OCI-LY1 (cell line): Measurements from ENCODE around the gene CNPY4.

Source experiments
- EZH2 ChIP-seq: fragments of 200-600 bp; sonication (generic), shearing (Covaris generic); IDR thresholded peaks from 2 replicates; pipeline ENCODE4 v1.8.0; 2017; ENCODE audit warnings: borderline replicate concordance, mixed run types, mild to moderate bottlenecking, antibody characterized with exemption, low read length, moderate library complexity, mixed read lengths
- TF ChIP-seq, protein P1 (sequence below): fragments of 200-600 bp; sonication (generic), shearing (Covaris generic); IDR thresholded peaks from 2 replicates; pipeline ENCODE4 v1.5.1; 2017; ENCODE audit warnings: mild to moderate bottlenecking, antibody characterized with exemption, low read length, moderate library complexity, mixed read lengths

DNA sequence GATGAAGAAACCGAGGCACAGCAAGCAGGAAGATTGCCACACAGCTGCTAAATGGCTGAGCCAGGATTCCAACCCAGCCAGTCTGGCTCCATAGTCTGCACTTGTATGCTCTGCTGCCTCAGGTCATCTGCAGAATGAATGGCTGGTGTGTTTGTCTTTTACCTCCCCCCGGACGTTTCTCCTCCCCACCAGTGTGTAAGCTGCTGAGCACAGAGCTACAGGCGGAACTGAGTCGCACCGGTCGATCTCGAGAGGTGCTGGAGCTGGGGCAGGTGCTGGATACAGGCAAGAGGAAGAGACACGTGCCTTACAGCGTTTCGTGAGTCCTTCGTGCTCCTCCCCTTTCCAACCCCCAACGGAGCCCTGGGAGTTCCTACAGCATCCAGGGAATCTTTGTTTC is 2.6 kb downstream of the CNPY4 start:
- TF ChIP-seq, protein P1, sequence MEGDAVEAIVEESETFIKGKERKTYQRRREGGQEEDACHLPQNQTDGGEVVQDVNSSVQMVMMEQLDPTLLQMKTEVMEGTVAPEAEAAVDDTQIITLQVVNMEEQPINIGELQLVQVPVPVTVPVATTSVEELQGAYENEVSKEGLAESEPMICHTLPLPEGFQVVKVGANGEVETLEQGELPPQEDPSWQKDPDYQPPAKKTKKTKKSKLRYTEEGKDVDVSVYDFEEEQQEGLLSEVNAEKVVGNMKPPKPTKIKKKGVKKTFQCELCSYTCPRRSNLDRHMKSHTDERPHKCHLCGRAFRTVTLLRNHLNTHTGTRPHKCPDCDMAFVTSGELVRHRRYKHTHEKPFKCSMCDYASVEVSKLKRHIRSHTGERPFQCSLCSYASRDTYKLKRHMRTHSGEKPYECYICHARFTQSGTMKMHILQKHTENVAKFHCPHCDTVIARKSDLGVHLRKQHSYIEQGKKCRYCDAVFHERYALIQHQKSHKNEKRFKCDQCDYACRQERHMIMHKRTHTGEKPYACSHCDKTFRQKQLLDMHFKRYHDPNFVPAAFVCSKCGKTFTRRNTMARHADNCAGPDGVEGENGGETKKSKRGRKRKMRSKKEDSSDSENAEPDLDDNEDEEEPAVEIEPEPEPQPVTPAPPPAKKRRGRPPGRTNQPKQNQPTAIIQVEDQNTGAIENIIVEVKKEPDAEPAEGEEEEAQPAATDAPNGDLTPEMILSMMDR = no peak
- TF ChIP-seq EZH2 = no peak
